Fibroblast of skin of left quadriceps (primary cell): ENCODE results near the gene CDC42BPG.
A peak's percentile ranks its signal among the peaks of the same experiment; 100 is the strongest.

ENCODE experiments used
- DNase-seq, 2 experiments: peaks; one replicate each; pipeline ENCODE4 v3.0.0-alpha.2; 2013; ENCODE audit warnings: low read depth in 2 of 2

CDC42BPG gene

GRCh38 chr11:64844330-64845128 lies at the start of gene CDC42BPG:
TSS of gene CDC42BPG (minus strand) at chr11:64844653. CDS start at chr11:64844569, 84 bp downstream.
- peak in 1 of 2 experiments; percentile 17 for DNase-seq

- DNase-seq = no peak
Observed at GRCh38 chr11:64893194-64894069, 49.0 kb upstream of the CDC42BPG start.

- DNase-seq = no peak
Observed at GRCh38 chr11:64892838-64893193, 48.4 kb upstream of the CDC42BPG start.

- DNase-seq = no peak
Observed at GRCh38 chr11:64892411-64892831, 48.0 kb upstream of the CDC42BPG start.

GRCh38 chr11:64891880-64892279 lies 47.4 kb upstream of the CDC42BPG start:
- DNase-seq = no peak

- no peak for DNase-seq
Observed at GRCh38 chr11:64891215-64891848, 46.9 kb upstream of the CDC42BPG start.

- DNase-seq = no peak
Observed at GRCh38 chr11:64890522-64890939, 46.1 kb upstream of the CDC42BPG start.

GRCh38 chr11:64888729-64889511 lies 44.5 kb upstream of the CDC42BPG start:
- no peak for DNase-seq

GRCh38 chr11:64888406-64888728 lies 43.9 kb upstream of the CDC42BPG start:
- no peak for DNase-seq

- DNase-seq = peak in 1 of 2 experiments; percentile 25
Observed at GRCh38 chr11:64887757-64888405, 43.4 kb upstream of the CDC42BPG start.

GRCh38 chr11:64887234-64887756 lies 42.8 kb upstream of the CDC42BPG start:
- DNase-seq = no peak

GRCh38 chr11:64885367-64886286 lies 41.2 kb upstream of the CDC42BPG start:
- DNase-seq = peak in 1 of 2 experiments; percentile 27

- no peak for DNase-seq
Observed at GRCh38 chr11:64884019-64884418, 39.6 kb upstream of the CDC42BPG start.

- DNase-seq = no peak
Observed at GRCh38 chr11:64883575-64883974, 39.1 kb upstream of the CDC42BPG start.

GRCh38 chr11:64882243-64882642 lies 37.8 kb upstream of the CDC42BPG start:
- DNase-seq = no peak

- no peak for DNase-seq
Observed at GRCh38 chr11:64881476-64881875, 37.0 kb upstream of the CDC42BPG start.

GRCh38 chr11:64880240-64881001 lies 36.0 kb upstream of the CDC42BPG start:
- DNase-seq = no peak

- DNase-seq = no peak
Observed at GRCh38 chr11:64879244-64879900, 34.9 kb upstream of the CDC42BPG start.
